Right atrium auricular region (tissue), 2 donors: ENCODE data around the gene C2orf76. TPM values are rescaled to one million over a fixed set of nuclear protein-coding genes. Genes with fewer than 3 reads are reported as not detected.

Experiments used
- DNase-seq: peaks from one replicate; pipeline ENCODE4 v3.0.0-alpha.2; 2019; ENCODE audit warnings: low spot score
- H3K27ac ChIP-seq, 2 donors: fragments of 200-600 bp; sonication (generic); 1 replicate in 1 of 2; 2 replicates in 1 of 2; pipeline ENCODE4 v1.5.1; 2016 to 2019
- H3K27me3 ChIP-seq, 2 donors: fragments of 200-600 bp; sonication (generic); one replicate each; pipeline versions ENCODE4 v1.5.1 to v1.6.0; 2017 to 2019
- H3K36me3 ChIP-seq: fragments of 200-600 bp; sonication (generic); one replicate; pipeline ENCODE4 v1.5.1; 2016
- H3K4me1 ChIP-seq, 2 donors: fragments of 200-600 bp; sonication (generic); one replicate each; pipeline versions ENCODE4 v1.5.1 to v1.6.0; 2017 to 2019
- H3K4me3 ChIP-seq, 2 donors: fragments of 200-600 bp; sonication (generic); 1 replicate in 1 of 2; 2 replicates in 1 of 2; pipeline ENCODE4 v1.5.1; 2017 to 2019; ENCODE audit warnings: mild to moderate bottlenecking in 1 of 2, moderate library complexity in 1 of 2
- H3K9me3 ChIP-seq, 2 donors: fragments of 200-600 bp; sonication (generic); one replicate each; pipeline ENCODE4 v1.5.1; 2019
- total RNA-seq, 2 donors: library from RNA; depleted of rRNA; stranded (reverse); fragments of >200 nt; gene quantifications; one replicate each; pipeline ENCODE4 v1.1.0, GENCODE V29; 2016
- TF ChIP-seq, protein P1 (sequence below), 2 donors: fragments of 200-600 bp; sonication (generic); IDR thresholded peaks; one replicate each; pipeline ENCODE4 v1.5.1; 2019; ENCODE audit warnings: antibody characterized with exemption in 2 of 2

C2orf76 gene
- total RNA-seq, 2 donors from 2014 or later, result 8.1 to 11.1 TPM

DNA sequence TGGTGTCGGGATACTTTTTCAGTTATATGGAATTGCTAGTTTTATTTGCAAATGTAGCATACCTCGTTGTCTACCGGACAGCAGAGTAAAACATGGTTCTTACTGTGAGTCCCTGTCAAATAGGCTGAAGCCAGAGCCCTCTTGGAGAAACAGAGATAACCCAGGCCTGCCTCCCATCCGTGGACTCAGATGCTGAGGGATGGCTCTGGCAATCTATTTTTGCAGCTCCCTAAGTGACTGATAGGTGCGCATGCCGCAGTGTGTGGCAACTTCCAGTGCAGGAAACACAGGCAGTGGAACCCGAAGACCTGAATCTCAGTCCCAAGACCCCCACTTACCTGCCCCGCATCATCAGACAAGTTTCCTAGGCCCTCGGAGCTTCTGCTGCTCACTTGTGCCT, 109.4 kb downstream of the C2orf76 start:
- Histone ChIP-seq H3K4me3 (no peak overlapping the region), H3K9me3 (no peaks in the 10 kb centered on the region), H3K4me1 (no peaks in the 10 kb centered on the region), H3K27ac (no peak overlapping the region), H3K36me3 (no peaks in the 10 kb centered on the region), H3K27me3 (no peaks in the 10 kb centered on the region)
- TF ChIP-seq, protein P1, sequence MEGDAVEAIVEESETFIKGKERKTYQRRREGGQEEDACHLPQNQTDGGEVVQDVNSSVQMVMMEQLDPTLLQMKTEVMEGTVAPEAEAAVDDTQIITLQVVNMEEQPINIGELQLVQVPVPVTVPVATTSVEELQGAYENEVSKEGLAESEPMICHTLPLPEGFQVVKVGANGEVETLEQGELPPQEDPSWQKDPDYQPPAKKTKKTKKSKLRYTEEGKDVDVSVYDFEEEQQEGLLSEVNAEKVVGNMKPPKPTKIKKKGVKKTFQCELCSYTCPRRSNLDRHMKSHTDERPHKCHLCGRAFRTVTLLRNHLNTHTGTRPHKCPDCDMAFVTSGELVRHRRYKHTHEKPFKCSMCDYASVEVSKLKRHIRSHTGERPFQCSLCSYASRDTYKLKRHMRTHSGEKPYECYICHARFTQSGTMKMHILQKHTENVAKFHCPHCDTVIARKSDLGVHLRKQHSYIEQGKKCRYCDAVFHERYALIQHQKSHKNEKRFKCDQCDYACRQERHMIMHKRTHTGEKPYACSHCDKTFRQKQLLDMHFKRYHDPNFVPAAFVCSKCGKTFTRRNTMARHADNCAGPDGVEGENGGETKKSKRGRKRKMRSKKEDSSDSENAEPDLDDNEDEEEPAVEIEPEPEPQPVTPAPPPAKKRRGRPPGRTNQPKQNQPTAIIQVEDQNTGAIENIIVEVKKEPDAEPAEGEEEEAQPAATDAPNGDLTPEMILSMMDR (IDR thresholded peaks at IDR 0.05), result no peak
- DNase-seq, result no peak

DNA sequence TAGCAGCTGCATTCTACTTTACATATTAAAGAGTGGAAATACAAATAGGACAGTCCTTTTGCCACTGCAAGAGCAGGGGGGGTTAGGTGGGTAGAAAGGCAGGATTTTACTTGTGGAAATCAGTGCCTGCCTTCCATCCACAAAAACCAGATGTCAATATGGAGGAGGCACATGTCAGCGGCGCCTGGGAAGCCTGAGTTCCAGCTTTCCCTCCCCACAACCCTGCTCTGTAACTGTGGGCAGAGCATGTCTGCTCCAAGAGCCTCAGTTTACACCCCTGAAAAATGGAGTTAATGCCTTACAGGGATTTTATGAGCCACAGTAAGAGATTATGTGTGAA, 110.1 kb downstream of the C2orf76 start:
- TF ChIP-seq, protein P1 (IDR thresholded peaks at IDR 0.05), result no peak
- no peaks in the 10 kb centered on the region for H3K27me3 ChIP-seq
- no peak for DNase-seq
- no peaks in the 10 kb centered on the region for H3K36me3 ChIP-seq
- H3K4me1 ChIP-seq, result no peaks in the 10 kb centered on the region
- H3K27ac ChIP-seq, result no peak overlapping the region
- no peaks in the 10 kb centered on the region for H3K9me3 ChIP-seq
- no peak overlapping the region for H3K4me3 ChIP-seq

DNA sequence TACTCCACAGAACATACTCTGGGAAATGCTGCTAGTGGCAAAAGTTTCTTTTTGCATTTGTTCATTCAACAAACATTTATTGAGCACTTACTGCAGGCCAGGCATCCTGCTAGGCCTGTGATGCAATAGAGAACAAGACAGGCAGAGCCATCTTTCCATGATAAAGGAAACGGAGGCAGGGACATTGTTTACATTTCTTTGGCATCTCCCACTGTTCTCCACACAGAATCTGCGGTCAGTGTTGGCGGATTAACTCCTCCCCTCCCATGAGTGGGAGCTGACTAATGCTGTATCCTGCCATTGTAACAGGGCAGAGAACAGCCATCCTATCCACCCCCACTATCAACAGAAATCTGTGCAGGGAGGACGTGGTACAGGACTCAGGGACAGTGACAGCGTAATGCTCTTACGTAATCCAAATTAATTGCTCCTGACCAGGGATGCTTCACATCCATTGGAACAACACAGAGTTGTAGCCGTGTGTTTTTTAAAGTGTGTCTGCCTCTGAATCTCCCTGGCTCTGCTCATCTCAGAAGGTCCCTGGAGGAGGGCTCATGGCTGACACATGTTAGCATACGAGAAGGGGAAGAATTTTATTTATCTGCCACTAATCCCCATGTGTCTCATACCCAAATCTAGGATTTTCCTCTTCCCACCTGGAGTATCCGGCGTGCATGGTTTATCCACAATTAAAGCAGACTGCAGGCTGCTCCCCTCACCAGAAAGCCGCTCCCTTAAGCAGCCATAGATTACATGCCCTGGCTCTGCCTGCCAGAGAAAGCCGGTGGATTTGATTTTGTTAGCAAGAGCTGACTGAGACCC, 110.7 kb downstream of the C2orf76 start:
- no peaks in the 10 kb centered on the region for H3K27me3 ChIP-seq
- no peaks in the 10 kb centered on the region for H3K36me3 ChIP-seq
- TF ChIP-seq, protein P1 (IDR thresholded peaks at IDR 0.05), result no peak
- H3K27ac ChIP-seq, result no peak overlapping the region
- no peak for DNase-seq
- H3K9me3 ChIP-seq, result no peaks in the 10 kb centered on the region
- no peak overlapping the region for H3K4me3 ChIP-seq
- no peaks in the 10 kb centered on the region for H3K4me1 ChIP-seq

DNA sequence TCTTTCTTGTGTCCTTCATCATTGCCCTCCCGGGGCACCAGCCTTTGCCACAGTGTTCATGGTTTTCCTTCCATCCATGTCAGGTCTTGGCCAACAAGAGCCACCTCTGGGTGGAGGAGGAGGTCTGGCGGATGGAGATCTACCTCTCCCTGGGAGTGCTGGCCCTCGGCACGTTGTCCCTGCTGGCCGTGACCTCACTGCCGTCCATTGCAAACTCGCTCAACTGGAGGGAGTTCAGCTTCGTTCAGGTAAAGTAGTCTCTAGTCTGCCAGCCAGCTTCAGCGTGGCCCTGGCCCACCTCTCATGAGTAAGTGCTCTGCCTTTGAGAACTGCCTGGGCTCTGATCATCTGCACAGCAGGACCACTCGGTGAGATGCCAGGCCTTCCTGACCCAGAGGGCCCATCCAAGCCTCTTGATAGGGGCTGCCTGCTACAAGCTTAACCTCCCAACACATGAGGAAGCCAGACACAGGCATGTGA, 112.0 kb downstream of the C2orf76 start:
- TF ChIP-seq, protein P1 (IDR thresholded peaks at IDR 0.05), result no peak
- H3K27me3 ChIP-seq, result no peaks in the 10 kb centered on the region
- H3K36me3 ChIP-seq, result no peaks in the 10 kb centered on the region
- no peak for DNase-seq
- H3K4me3 ChIP-seq, result no peak overlapping the region
- no peak overlapping the region for H3K27ac ChIP-seq
- H3K4me1 ChIP-seq, result no peaks in the 10 kb centered on the region
- no peaks in the 10 kb centered on the region for H3K9me3 ChIP-seq

DNA sequence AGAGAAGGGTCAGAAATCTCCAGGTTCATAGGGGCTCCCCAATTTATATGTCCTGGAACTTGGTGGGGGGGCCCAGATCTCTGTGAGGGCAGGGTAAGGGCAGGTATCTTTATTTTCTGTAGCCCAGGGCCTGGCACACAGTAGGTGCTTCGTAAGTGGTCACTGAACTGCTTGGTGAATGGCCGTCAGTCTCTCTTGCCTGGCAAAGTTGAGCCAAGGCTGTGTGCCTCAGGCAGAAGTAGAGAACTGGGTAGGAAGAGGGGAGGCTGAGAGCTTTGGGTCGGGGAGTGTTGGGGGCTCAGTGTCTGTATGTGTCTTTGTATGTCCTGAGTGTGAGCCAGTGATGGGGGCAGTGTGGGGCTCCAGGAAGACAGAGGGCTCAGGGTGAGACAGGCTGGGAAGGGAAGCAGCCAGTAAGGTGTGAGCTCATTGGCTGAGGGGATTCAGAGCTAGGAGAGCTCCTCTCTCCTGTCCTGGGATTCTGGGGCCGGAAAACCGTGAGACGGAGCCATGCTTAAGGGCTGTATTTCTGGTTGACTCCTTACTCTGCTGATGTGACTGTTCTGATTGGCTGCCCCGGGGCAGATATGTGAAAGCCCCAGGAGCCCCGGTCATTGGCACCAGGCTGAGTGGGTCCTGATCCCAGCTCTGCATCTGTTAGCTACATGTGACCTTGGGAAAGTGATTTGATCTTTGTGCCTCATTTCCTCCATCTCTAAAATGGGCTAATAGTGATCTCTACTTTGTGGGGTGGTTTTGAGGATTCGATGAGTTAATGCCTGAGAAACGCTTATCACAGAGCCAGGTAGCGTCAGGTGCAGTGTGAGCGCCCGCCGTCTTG, 112.7 kb downstream of the C2orf76 start:
- no peak overlapping the region for H3K27ac ChIP-seq
- H3K36me3 ChIP-seq, result no peaks in the 10 kb centered on the region
- TF ChIP-seq, protein P1 (IDR thresholded peaks at IDR 0.05), result no peak

More for the DNA sequence above, 112.7 kb downstream of the C2orf76 start:
- no peaks in the 10 kb centered on the region for H3K27me3 ChIP-seq
- no peak for DNase-seq
- no peak overlapping the region for H3K4me3 ChIP-seq
- H3K9me3 ChIP-seq, result no peaks in the 10 kb centered on the region
- no peaks in the 10 kb centered on the region for H3K4me1 ChIP-seq
